ENCODE data around the gene LRRC7. TPM values are rescaled to one million over a fixed set of nuclear protein-coding genes. Genes with fewer than 3 reads are reported as not detected.

LRRC7 gene
- polyA plus RNA-seq, 1 of the 3 experiments (the other 2 are of a cell fraction): 0.02 TPM

GRCh38 chr1:69643266-69643665 is 75.5 kb downstream of the LRRC7 start (continued):
- TF ChIP-seq REST (IDR thresholded peaks at IDR 0.05; ENCODE audit: low read depth, low read length): no peak

GRCh38 chr1:69645477-69645876 is 77.8 kb downstream of the LRRC7 start:
- no peak overlapping the region for H3K4me2 ChIP-seq
- H3K9ac ChIP-seq: no peak overlapping the region
- no peaks in the 10 kb centered on the region for H4K20me1 ChIP-seq (ENCODE audit: insufficient read depth)
- POLR2A ChIA-PET: no interaction called here
- CTCF ChIA-PET: no interaction called here
- H3K27ac ChIP-seq (ENCODE audit: low read depth in 2 of 2, low read length in 1 of 2): no peak overlapping the region
- WGBS (ENCODE audit: low lambda C conversion rate): 39% methylated on average over 1 of the region's 1 CpG
- H3K27me3 ChIP-seq (ENCODE audit: insufficient read depth): no peaks in the 10 kb centered on the region
- H3F3A ChIP-seq (replicated peaks; ENCODE audit: insufficient read depth): no peaks in the 10 kb centered on the region
- no peaks in the 10 kb centered on the region for H3K9me2 ChIP-seq
- H3K9me3 ChIP-seq: no peaks in the 10 kb centered on the region; the same call in 1 of the 2 replicates
- no peak overlapping the region for H3K4me3 ChIP-seq (ENCODE audit: low read depth in 2 of 2, low read length in 1 of 2)
- no peaks in the 10 kb centered on the region for H3K36me3 ChIP-seq (replicated peaks in 1 of 2; ENCODE audit: control insufficient read depth in 1 of 2, insufficient read depth in 2 of 2, low read length in 1 of 2)
- H3K79me2 ChIP-seq (ENCODE audit: insufficient read depth): no peaks in the 10 kb centered on the region
- DNase-seq: no peak
- H3K4me1 ChIP-seq (ENCODE audit: control insufficient read depth in 1 of 2, insufficient read depth in 2 of 2, low read depth in 1 of 2, low read length in 1 of 2): no peaks in the 10 kb centered on the region
- H2AFZ ChIP-seq (ENCODE audit: low read depth): no peak overlapping the region
- no peak for TF ChIP-seq FOXM1 (IDR thresholded peaks at IDR 0.05; ENCODE audit: low read depth)
- TF ChIP-seq USF1 (IDR thresholded peaks at IDR 0.05; ENCODE audit: borderline replicate concordance, low read depth): no peak
- no peak for TF ChIP-seq CHD2 (IDR thresholded peaks at IDR 0.05; ENCODE audit: low read length, partially characterized antibody)
- TF ChIP-seq EZH2phosphoT487 (IDR thresholded peaks at IDR 0.05; ENCODE audit: borderline replicate concordance, low read depth): no peak
- TF ChIP-seq MEF2A (IDR thresholded peaks at IDR 0.05; ENCODE audit: borderline replicate concordance, low read depth): no peak
- no peak for TF ChIP-seq MAX (IDR thresholded peaks at IDR 0.05; ENCODE audit: low read depth)
- no peak for TF ChIP-seq FOSL2 (IDR thresholded peaks at IDR 0.05; ENCODE audit: borderline replicate concordance, low read depth)
- TF ChIP-seq TEAD4 (IDR thresholded peaks at IDR 0.05; ENCODE audit: borderline replicate concordance, insufficient read depth): no peak
- no peak for TF ChIP-seq JUND (IDR thresholded peaks at IDR 0.05)
- no peak for TF ChIP-seq EP300 (IDR thresholded peaks at IDR 0.05; ENCODE audit: borderline replicate concordance in 1 of 2, low read depth in 1 of 2, low read length in 1 of 2)
- no peak for TF ChIP-seq POLR2AphosphoS5 (IDR thresholded peaks at IDR 0.05; ENCODE audit: low read depth, low read length)
- TF ChIP-seq SIN3A (IDR thresholded peaks at IDR 0.05; ENCODE audit: borderline replicate concordance, low read depth, low read length): no peak
- no peak for TF ChIP-seq YY1 (IDR thresholded peaks at IDR 0.05; ENCODE audit: low read depth)
- no peak for TF ChIP-seq CTCF (IDR thresholded peaks at IDR 0.05)
- no peak for TF ChIP-seq RFX5 (IDR thresholded peaks at IDR 0.05; ENCODE audit: low read length)

Data from SK-N-SH (cell line).